ENCODE results near the gene TWSG1. TPM values are rescaled to one million over a fixed set of nuclear protein-coding genes. Genes with fewer than 3 reads are reported as not detected.

The TWSG1 gene
- polyA plus RNA-seq, 4 donors: 2.4 to 20.6 (median 6.3) TPM

DNA sequence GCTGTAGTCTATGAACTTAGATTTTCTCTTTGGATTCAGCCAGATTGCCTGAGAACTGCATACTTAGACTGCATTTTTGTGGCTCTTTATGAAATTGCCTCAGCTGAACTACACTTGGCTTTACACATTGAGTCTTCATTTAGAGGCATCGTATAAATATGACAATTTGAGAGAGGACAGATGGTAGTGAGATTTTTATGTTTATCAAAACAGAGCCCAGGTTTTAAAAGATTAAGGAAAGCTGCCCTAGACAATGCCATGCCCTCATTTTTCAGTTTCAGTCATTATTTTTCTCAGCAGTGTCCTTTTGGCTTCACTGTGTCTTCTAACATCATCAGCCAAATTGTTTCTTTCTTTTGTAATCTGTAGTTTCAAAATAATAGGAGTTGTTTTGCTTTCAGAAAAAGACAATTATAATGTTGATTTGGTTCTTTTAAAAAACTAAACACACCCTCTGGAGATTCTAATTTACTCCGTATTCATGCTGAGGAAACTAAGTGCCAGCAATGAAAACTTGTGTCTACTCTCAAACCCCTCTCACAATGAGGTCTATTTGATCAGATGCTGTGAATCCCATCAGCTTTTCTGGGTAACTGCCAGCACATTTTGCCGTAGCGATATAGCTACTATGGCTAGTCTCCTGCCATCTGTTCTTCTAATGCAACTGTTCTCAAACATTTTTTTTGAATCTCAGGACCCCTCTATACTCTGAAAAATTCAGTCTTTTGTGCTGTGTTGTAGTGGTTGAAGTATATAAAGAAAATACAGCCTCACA lies 46.2 kb downstream of the TWSG1 start:
- FAIRE-seq: no peak
- 64 to 88% (median 83%) methylated on average over 4 of the region's 4 CpGs for WGBS, 3 donors
- Histone ChIP-seq H3K4me1 (ENCODE audit: control insufficient read depth in 3 of 3, insufficient read depth in 2 of 3, low read depth in 1 of 3, low read length in 2 of 3) (peaks cover 0 to 2% (median 0%) of the 10 kb centered on the region in 3 donors), H3K4me3 (ENCODE audit: low read depth in 1 of 3, low read length in 3 of 3) (no peak overlapping the region), H3K27me3 (ENCODE audit: control insufficient read depth in 3 of 3, insufficient read depth in 3 of 3, low read length in 3 of 3) (no peaks in the 10 kb centered on the region), H3K27ac (ENCODE audit: low read depth in 1 of 3, low read length in 2 of 3) (peak overlapping the region in 2 of 3 donors; percentile 11 to 20), H3K9me3 (ENCODE audit: control insufficient read depth in 2 of 2, insufficient read depth in 1 of 2, low read depth in 1 of 2, low read length in 1 of 2) (peaks cover 0 to 5% of the 10 kb centered on the region in 2 donors), H3K36me3 (ENCODE audit: control insufficient read depth in 3 of 3, insufficient read depth in 2 of 3, low read depth in 1 of 3, low read length in 3 of 3) (no peaks in the 10 kb centered on the region)
- no peak for DNase-seq

DNA sequence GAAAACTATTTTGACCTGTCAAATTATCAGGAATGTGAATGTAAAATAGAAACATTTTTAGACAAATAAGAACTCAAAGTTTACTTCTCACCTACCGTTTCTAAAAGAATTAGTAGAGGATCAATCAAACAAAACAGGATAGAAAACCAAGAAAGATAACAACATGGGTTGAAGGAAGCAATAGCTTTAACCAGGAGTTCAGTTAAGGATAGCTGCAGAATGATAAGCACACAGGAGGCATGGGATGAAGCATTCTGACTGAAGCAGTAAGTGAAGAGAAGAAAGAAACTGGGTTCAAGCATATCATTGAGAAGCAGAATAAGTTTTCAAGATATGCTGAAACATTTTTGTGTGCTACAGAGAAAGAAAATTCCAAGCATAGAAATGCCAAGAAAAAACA lies 52.3 kb downstream of the TWSG1 start:
- Histone ChIP-seq H3K4me3 (ENCODE audit: low read depth in 1 of 3, low read length in 3 of 3) (no peak overlapping the region), H3K4me1 (ENCODE audit: control insufficient read depth in 3 of 3, insufficient read depth in 2 of 3, low read depth in 1 of 3, low read length in 2 of 3) (no peaks in the 10 kb centered on the region), H3K27me3 (ENCODE audit: control insufficient read depth in 3 of 3, insufficient read depth in 3 of 3, low read length in 3 of 3) (no peaks in the 10 kb centered on the region), H3K27ac (ENCODE audit: low read depth in 1 of 3, low read length in 2 of 3) (no peak overlapping the region), H3K36me3 (ENCODE audit: control insufficient read depth in 3 of 3, insufficient read depth in 2 of 3, low read depth in 1 of 3, low read length in 3 of 3) (no peaks in the 10 kb centered on the region), H3K9me3 (ENCODE audit: control insufficient read depth in 2 of 2, insufficient read depth in 1 of 2, low read depth in 1 of 2, low read length in 1 of 2) (peaks cover 0 to 11% of the 10 kb centered on the region in 2 donors)
- DNase-seq (no peak), FAIRE-seq (no peak)
- WGBS, 3 donors: 57 to 69% (median 61%) methylated on average over 1 of the region's 1 CpG

DNA sequence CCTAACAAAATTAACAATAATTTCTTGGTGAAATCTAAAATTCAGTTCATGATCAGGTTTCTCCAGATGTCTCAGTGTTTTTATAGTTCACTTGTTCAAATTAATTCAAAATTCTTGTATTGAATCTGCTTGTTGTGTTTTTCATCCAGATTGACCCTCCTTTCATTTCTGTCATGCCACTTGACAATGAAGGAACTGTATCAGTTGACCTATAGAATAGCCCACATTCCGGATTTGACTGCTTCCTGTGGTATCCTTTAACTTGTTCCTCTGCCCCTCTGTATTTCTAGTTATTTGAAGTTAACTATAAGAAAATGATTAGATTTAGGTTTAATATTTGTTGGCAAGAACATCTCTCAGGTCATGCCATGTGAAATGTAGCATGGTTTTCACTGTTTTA lies 53.3 kb downstream of the TWSG1 start:
- no peaks in the 10 kb centered on the region for H3K27me3 ChIP-seq (ENCODE audit: control insufficient read depth in 3 of 3, insufficient read depth in 3 of 3, low read length in 3 of 3)
- H3K27ac ChIP-seq (ENCODE audit: low read depth in 1 of 3, low read length in 2 of 3): no peak overlapping the region
- H3K4me1 ChIP-seq (ENCODE audit: control insufficient read depth in 3 of 3, insufficient read depth in 2 of 3, low read depth in 1 of 3, low read length in 2 of 3): no peaks in the 10 kb centered on the region
- H3K4me3 ChIP-seq (ENCODE audit: low read depth in 1 of 3, low read length in 3 of 3): no peak overlapping the region
- no peak for FAIRE-seq
- no peak for DNase-seq
- no peaks in the 10 kb centered on the region for H3K36me3 ChIP-seq (ENCODE audit: control insufficient read depth in 3 of 3, insufficient read depth in 2 of 3, low read depth in 1 of 3, low read length in 3 of 3)
- WGBS, 3 donors: 81 to 85% (median 83%) methylated on average over 1 of the region's 1 CpG
- peaks cover 0 to 18% of the 10 kb centered on the region in 2 donors for H3K9me3 ChIP-seq (ENCODE audit: control insufficient read depth in 2 of 2, insufficient read depth in 1 of 2, low read depth in 1 of 2, low read length in 1 of 2)

DNA sequence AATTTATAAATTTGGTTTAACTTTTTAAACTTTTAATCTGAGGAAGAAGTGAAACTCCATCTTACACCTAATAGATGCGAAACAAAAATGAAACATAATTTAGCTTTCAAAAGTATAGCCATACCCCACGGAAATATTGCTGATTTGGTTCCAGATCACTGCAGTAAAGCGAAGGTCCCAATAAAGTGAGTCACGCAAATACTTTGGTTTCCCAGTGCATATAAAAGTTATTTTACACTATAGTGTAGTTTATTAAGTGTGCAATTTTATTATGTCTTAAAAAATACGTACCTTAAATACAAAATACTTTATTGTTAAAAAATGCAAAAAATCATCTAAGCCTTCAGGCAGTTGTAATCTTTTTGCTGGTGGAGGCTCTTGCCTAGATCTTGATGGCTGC lies 55.1 kb downstream of the TWSG1 start:
- no peaks in the 10 kb centered on the region for H3K36me3 ChIP-seq (ENCODE audit: control insufficient read depth in 3 of 3, insufficient read depth in 2 of 3, low read depth in 1 of 3, low read length in 3 of 3)
- H3K27me3 ChIP-seq (ENCODE audit: control insufficient read depth in 3 of 3, insufficient read depth in 3 of 3, low read length in 3 of 3): no peaks in the 10 kb centered on the region
- no peak overlapping the region for H3K27ac ChIP-seq (ENCODE audit: low read depth in 1 of 3, low read length in 2 of 3)
- 92 to 96% (median 93%) methylated on average over 5 of the region's 5 CpGs for WGBS, 3 donors
- H3K4me1 ChIP-seq (ENCODE audit: control insufficient read depth in 3 of 3, insufficient read depth in 2 of 3, low read depth in 1 of 3, low read length in 2 of 3): no peaks in the 10 kb centered on the region
- DNase-seq: no peak
- no peak for FAIRE-seq
- H3K4me3 ChIP-seq (ENCODE audit: low read depth in 1 of 3, low read length in 3 of 3): no peak overlapping the region
- H3K9me3 ChIP-seq (ENCODE audit: control insufficient read depth in 2 of 2, insufficient read depth in 1 of 2, low read depth in 1 of 2, low read length in 1 of 2): peaks cover 0 to 18% of the 10 kb centered on the region in 2 donors

DNA sequence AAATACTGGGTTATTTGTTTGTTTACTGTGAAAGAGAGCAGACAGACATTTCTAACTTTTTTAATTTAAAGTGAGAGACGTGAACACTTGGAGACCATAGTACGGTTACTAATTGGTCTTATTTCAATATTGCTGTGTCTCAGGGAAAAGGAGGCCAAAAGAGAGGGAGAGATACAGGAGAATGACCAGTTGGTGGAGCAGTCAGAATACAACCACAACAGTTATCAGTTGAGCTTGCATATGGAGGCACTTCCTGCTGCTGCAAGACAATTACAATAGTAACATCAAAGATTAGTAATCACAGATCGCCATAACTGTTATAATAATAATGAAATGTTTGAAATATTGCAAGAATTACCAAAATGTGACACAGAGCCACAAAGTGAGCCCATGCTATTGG lies 58.2 kb downstream of the TWSG1 start:
- no peak for DNase-seq
- Histone ChIP-seq H3K27me3 (ENCODE audit: control insufficient read depth in 3 of 3, insufficient read depth in 3 of 3, low read length in 3 of 3) (no peaks in the 10 kb centered on the region), H3K9me3 (ENCODE audit: control insufficient read depth in 2 of 2, insufficient read depth in 1 of 2, low read depth in 1 of 2, low read length in 1 of 2) (peaks cover 0 to 18% of the 10 kb centered on the region in 2 donors), H3K4me3 (ENCODE audit: low read depth in 1 of 3, low read length in 3 of 3) (no peak overlapping the region), H3K36me3 (ENCODE audit: control insufficient read depth in 3 of 3, insufficient read depth in 2 of 3, low read depth in 1 of 3, low read length in 3 of 3) (no peaks in the 10 kb centered on the region), H3K27ac (ENCODE audit: low read depth in 1 of 3, low read length in 2 of 3) (no peak overlapping the region), H3K4me1 (ENCODE audit: control insufficient read depth in 3 of 3, insufficient read depth in 2 of 3, low read depth in 1 of 3, low read length in 2 of 3) (no peaks in the 10 kb centered on the region)
- FAIRE-seq: no peak
- 92 to 99% (median 96%) methylated on average over 3 of the region's 3 CpGs for WGBS, 3 donors

DNA sequence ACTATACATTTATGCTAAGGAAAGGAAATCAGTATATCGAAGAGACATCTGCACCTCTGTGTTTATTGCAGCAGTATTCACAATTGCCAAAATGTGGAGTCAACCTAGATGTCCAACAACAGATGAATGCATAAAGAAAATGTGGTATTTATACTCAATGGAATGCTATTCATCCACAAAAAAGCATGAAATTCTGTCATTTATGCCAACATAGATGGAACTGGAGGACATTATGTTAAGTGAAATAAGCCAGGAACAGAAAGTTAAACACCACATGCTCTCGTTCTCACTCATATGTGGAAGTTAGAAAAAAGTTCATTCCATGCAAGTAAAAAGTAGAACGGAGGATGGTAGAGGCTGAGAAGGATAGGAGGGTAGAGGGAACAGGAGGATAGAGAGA lies 59.5 kb downstream of the TWSG1 start:
- no peak overlapping the region for H3K27ac ChIP-seq (ENCODE audit: low read depth in 1 of 3, low read length in 2 of 3)
- H3K36me3 ChIP-seq (ENCODE audit: control insufficient read depth in 3 of 3, insufficient read depth in 2 of 3, low read depth in 1 of 3, low read length in 3 of 3): no peaks in the 10 kb centered on the region
- H3K4me3 ChIP-seq (ENCODE audit: low read depth in 1 of 3, low read length in 3 of 3): no peak overlapping the region
- WGBS, 3 donors: 92 to 96% (median 94%) methylated on average over 3 of the region's 3 CpGs
- FAIRE-seq: no peak
- H3K4me1 ChIP-seq (ENCODE audit: control insufficient read depth in 3 of 3, insufficient read depth in 2 of 3, low read depth in 1 of 3, low read length in 2 of 3): no peaks in the 10 kb centered on the region
- peaks cover 0 to 18% of the 10 kb centered on the region in 2 donors for H3K9me3 ChIP-seq (ENCODE audit: control insufficient read depth in 2 of 2, insufficient read depth in 1 of 2, low read depth in 1 of 2, low read length in 1 of 2)
- DNase-seq: no peak
- H3K27me3 ChIP-seq (ENCODE audit: control insufficient read depth in 3 of 3, insufficient read depth in 3 of 3, low read length in 3 of 3): no peaks in the 10 kb centered on the region

DNA sequence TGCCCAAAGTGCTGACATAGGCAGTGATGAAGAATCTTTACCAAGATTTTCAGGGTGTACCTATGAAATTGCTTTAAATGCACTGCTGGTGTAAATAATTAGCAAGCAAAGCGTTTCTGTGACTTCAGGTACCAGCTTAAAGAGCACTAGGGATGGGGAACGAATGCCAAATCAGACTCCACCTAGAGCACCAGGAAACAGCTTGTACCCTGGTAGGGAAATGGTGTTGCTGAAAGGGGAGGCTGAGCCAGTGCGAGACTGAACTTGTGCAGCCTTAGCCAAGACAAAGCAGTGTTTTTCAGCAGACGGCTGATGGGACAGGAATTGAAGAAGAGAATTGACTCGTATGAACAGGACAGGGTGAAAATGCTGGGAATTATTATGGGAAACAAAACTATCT lies 65.6 kb downstream of the TWSG1 start:
- H3K27me3 ChIP-seq (ENCODE audit: control insufficient read depth in 3 of 3, insufficient read depth in 3 of 3, low read length in 3 of 3): no peaks in the 10 kb centered on the region
- DNase-seq (no peak), FAIRE-seq (no peak)
- H3K36me3 ChIP-seq (ENCODE audit: control insufficient read depth in 3 of 3, insufficient read depth in 2 of 3, low read depth in 1 of 3, low read length in 3 of 3): no peaks in the 10 kb centered on the region
- no peak overlapping the region for H3K4me3 ChIP-seq (ENCODE audit: low read depth in 1 of 3, low read length in 3 of 3)
- H3K27ac ChIP-seq (ENCODE audit: low read depth in 1 of 3, low read length in 2 of 3): no peak overlapping the region
- 73 to 87% (median 87%) methylated on average over 5 of the region's 5 CpGs for WGBS, 3 donors
- H3K9me3 ChIP-seq (ENCODE audit: control insufficient read depth in 2 of 2, insufficient read depth in 1 of 2, low read depth in 1 of 2, low read length in 1 of 2): peaks cover 0 to 4% of the 10 kb centered on the region in 2 donors
- H3K4me1 ChIP-seq (ENCODE audit: control insufficient read depth in 3 of 3, insufficient read depth in 2 of 3, low read depth in 1 of 3, low read length in 2 of 3): no peaks in the 10 kb centered on the region

DNA sequence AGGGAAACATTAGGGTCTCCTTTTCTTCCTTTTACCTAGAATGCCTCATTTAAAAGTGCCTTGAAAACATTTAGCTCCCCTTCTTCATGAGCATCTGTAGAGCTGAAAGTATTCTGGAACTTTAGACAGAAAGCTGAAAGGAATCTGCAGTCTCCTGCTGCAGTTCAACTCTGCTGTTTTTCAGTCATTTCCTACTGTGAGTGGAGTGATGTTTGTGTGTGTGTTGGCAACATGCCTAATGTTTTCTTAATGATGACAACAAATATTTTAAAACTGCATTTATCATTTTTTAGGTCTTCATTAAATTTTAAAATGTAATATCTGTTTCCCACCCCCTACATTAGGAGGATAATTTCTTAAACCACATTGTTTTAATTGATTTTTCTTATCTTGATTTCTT lies 66.6 kb downstream of the TWSG1 start:
- Histone ChIP-seq H3K4me1 (ENCODE audit: control insufficient read depth in 3 of 3, insufficient read depth in 2 of 3, low read depth in 1 of 3, low read length in 2 of 3) (no peaks in the 10 kb centered on the region), H3K27me3 (ENCODE audit: control insufficient read depth in 3 of 3, insufficient read depth in 3 of 3, low read length in 3 of 3) (no peaks in the 10 kb centered on the region), H3K27ac (ENCODE audit: low read depth in 1 of 3, low read length in 2 of 3) (no peak overlapping the region), H3K4me3 (ENCODE audit: low read depth in 1 of 3, low read length in 3 of 3) (no peak overlapping the region), H3K9me3 (ENCODE audit: control insufficient read depth in 2 of 2, insufficient read depth in 1 of 2, low read depth in 1 of 2, low read length in 1 of 2) (peaks cover 0 to 4% of the 10 kb centered on the region in 2 donors), H3K36me3 (ENCODE audit: control insufficient read depth in 3 of 3, insufficient read depth in 2 of 3, low read depth in 1 of 3, low read length in 3 of 3) (no peaks in the 10 kb centered on the region)
- DNase-seq (no peak), FAIRE-seq (no peak)

Data from small intestine (tissue), 7 donors.